HFFc6 (cell line): ENCODE data around the gene FLNC. TPM values are rescaled to one million over a fixed set of nuclear protein-coding genes. Genes with fewer than 3 reads are reported as not detected.

Source experiments
- DNase-seq: peaks from one replicate; pipeline ENCODE4 v3.0.0-alpha.2; 2018
- H3K27ac Mint-ChIP-seq: 2 replicates; pipeline ENCODE4 v1.8.0; 2020; ENCODE audit warnings: mild to moderate bottlenecking, mixed read lengths
- H3K27me3 Mint-ChIP-seq: 2 replicates; pipeline ENCODE4 v1.8.0; 2021; ENCODE audit warnings: mild to moderate bottlenecking, moderate library complexity, mixed read lengths; ENCODE audit not compliant: insufficient read depth
- H3K36me3 Mint-ChIP-seq: 2 replicates; pipeline ENCODE4 v1.8.0; 2021; ENCODE audit warnings: low read depth, mixed read lengths
- H3K4me1 Mint-ChIP-seq: 2 replicates; pipeline ENCODE4 v1.8.0; 2020; ENCODE audit warnings: low read depth, mixed read lengths
- H3K4me3 Mint-ChIP-seq: 2 replicates; pipeline ENCODE4 v1.8.0; 2020; ENCODE audit warnings: mild to moderate bottlenecking, moderate library complexity, mixed read lengths
- H3K9me3 Mint-ChIP-seq: 2 replicates; pipeline ENCODE4 v1.8.0; 2020; ENCODE audit warnings: mild to moderate bottlenecking, mixed read lengths
- total RNA-seq, 6 experiments: library from RNA; stranded (reverse); fragmentation: NEBNext Ultra II Directional; extraction: Animal tissue kit (Norgen Biotek cat#: 25700); gene quantifications; 2 replicates in 1 of 6; 3 replicates in 5 of 6; pipeline ENCODE4 v1.2.3, GENCODE V29; 2021
- TF ChIP-seq, protein P1 (sequence below): fragments of 200-600 bp; sonication (generic); IDR thresholded peaks from 2 replicates; pipeline ENCODE4 v1.5.0; 2021; ENCODE audit warnings: antibody characterized with exemption, mild to moderate bottlenecking

FLNC gene
- total RNA-seq, 6 experiments from 2014 or later, result 492 to 540 (median 512) TPM

DNA sequence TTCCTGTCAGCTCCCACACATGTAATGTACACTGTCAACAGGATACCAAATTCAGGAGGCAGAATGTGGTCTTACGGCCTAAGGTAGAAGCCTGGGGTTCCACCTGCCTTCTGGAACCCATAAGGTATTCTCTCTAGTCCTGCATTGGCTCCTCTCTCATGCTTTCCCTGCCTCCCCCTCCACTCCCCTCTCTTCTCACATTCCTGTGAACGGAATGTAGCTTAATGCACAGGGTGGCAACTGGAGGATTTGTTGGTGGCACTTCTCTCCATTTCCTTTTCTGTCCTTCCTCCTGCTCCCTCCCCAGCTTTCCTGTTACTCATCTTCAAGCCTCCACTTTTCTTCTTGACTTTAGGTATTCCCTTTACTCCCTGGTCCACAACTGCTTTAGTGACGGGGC is 11.5 kb upstream of the FLNC start:
- H3K9me3 Mint-ChIP-seq, result no peaks in the 10 kb centered on the region
- H3K27me3 Mint-ChIP-seq, result peaks cover 2% of the 10 kb centered on the region
- peaks cover 12% of the 10 kb centered on the region for H3K4me1 Mint-ChIP-seq
- DNase-seq, result no peak
- no peak overlapping the region for H3K27ac Mint-ChIP-seq
- TF ChIP-seq, protein P1, sequence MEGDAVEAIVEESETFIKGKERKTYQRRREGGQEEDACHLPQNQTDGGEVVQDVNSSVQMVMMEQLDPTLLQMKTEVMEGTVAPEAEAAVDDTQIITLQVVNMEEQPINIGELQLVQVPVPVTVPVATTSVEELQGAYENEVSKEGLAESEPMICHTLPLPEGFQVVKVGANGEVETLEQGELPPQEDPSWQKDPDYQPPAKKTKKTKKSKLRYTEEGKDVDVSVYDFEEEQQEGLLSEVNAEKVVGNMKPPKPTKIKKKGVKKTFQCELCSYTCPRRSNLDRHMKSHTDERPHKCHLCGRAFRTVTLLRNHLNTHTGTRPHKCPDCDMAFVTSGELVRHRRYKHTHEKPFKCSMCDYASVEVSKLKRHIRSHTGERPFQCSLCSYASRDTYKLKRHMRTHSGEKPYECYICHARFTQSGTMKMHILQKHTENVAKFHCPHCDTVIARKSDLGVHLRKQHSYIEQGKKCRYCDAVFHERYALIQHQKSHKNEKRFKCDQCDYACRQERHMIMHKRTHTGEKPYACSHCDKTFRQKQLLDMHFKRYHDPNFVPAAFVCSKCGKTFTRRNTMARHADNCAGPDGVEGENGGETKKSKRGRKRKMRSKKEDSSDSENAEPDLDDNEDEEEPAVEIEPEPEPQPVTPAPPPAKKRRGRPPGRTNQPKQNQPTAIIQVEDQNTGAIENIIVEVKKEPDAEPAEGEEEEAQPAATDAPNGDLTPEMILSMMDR, result no peak
- H3K36me3 Mint-ChIP-seq, result peaks cover 5% of the 10 kb centered on the region; the same call in 1 of the 2 replicates
- H3K4me3 Mint-ChIP-seq, result no peak overlapping the region

DNA sequence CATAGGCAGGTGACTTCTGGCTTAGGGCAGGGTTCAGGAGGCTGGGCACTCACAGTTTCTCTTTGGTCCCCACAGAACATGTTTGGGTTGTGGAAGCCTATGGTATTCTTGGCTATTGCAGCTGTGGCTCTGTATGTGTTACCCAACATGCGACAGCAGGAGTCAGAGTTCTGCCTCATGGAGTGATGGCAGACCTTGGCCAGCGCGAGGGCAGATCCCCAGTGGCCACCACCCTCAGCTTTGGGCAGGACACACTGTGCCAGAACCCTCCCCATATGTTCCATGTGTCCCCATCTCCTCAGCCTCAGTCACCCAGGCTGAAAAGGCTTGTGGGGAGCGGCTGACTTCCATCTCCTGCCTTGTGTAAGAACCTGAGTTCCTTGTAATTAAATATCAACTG is 8.5 kb upstream of the FLNC start:
- H3K27ac Mint-ChIP-seq, result no peak overlapping the region
- peaks cover 16% of the 10 kb centered on the region for H3K4me1 Mint-ChIP-seq
- no peak for DNase-seq
- H3K27me3 Mint-ChIP-seq, result peaks cover 3% of the 10 kb centered on the region; the same call in 1 of the 2 replicates
- H3K36me3 Mint-ChIP-seq, result no peaks in the 10 kb centered on the region
- TF ChIP-seq, protein P1, result no peak
- H3K4me3 Mint-ChIP-seq, result no peak overlapping the region
- H3K9me3 Mint-ChIP-seq, result no peaks in the 10 kb centered on the region

DNA sequence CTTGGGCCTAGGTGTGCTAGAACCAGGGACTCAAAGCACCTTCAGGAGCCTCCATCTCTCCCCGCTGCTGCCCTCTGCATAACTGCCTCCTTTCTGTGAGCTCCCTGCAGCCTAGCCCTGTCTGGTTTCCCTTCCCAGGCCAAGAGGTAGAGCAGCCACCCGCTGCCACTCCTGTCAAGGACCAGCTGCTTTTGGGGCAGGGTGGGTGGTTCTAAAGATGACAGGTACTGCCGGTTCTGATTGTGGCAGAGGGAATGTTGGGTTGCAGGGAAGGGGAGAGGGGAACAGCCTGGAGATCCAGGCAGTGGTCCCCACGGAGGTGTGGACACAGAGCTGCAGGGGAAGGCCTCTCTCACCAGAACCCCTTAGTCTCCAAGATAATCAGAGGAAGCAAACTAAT is 3.7 kb upstream of the FLNC start:
- H3K27me3 Mint-ChIP-seq, result peaks cover 8% of the 10 kb centered on the region
- peaks cover 12% of the 10 kb centered on the region for H3K36me3 Mint-ChIP-seq
- H3K4me1 Mint-ChIP-seq, result peaks cover 37% of the 10 kb centered on the region
- TF ChIP-seq, protein P1, result no peak
- DNase-seq, result no peak
- H3K9me3 Mint-ChIP-seq, result no peaks in the 10 kb centered on the region
- H3K27ac Mint-ChIP-seq, result peak overlapping the region; percentile 98
- H3K4me3 Mint-ChIP-seq, result no peak overlapping the region

DNA sequence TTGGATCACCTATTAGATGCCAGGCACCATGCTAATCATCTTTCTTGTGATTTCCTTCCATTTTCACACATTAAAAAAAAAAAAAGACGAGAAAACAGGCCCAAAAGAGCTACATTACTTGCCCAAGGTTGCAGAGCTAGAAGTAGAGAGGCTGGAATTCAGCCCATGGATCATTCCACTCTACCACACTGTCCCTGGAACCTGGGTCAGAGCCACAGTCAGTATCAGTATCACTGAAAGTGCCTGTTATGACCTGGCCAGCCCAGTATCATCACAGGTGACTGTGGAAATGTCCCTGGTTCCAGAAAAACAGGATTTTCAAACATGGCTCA is 3.3 kb upstream of the FLNC start:
- H3K4me1 Mint-ChIP-seq, result peaks cover 37% of the 10 kb centered on the region
- H3K4me3 Mint-ChIP-seq, result no peak overlapping the region; the same call in 1 of the 2 replicates
- peaks cover 14% of the 10 kb centered on the region for H3K36me3 Mint-ChIP-seq
- no peak for DNase-seq
- H3K27me3 Mint-ChIP-seq, result peaks cover 8% of the 10 kb centered on the region
- no peaks in the 10 kb centered on the region for H3K9me3 Mint-ChIP-seq
- peak overlapping the region; percentile 98 for H3K27ac Mint-ChIP-seq
- TF ChIP-seq, protein P1, result no peak

DNA sequence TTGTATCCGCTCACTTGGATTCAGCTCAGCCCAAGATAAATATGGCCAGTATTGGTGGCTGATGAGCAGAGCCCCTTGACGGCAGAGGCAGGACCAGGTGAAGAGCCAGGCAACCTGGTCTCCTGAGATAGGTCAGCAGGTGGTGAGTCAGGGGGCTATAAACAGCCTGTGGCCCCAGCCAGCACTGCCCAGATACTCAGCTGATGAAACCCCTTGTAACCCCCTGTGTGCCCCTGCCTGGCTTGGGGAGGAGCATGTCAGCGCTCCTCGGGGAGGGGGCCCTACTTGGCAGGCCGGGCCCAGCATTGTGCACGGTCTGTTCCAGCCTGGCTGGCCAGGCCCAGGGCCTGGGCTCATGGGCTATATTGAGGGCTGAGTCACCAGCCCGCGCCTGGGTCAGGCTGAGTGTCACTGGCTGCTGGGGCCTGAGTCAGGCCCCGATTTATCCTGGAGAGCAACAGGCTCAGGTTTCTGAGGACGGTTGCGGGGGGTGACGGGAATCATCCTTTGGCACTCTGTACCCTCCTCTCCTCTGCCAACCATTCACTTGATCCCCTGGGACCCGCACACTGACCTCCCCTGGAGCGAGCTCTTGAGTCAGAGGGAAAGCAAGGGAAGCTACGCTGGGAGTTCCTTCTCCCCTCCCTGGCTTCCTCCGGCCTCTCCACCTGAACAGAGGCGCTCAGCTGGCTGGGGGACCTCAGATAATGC is 2.8 kb upstream of the FLNC start:
- peak; percentile 75 for DNase-seq
- peaks cover 37% of the 10 kb centered on the region for H3K4me1 Mint-ChIP-seq
- peak overlapping the region; percentile 83 for H3K4me3 Mint-ChIP-seq
- no peaks in the 10 kb centered on the region for H3K9me3 Mint-ChIP-seq
- H3K27me3 Mint-ChIP-seq, result peaks cover 12% of the 10 kb centered on the region
- peak overlapping the region; percentile 98 for H3K27ac Mint-ChIP-seq
- H3K36me3 Mint-ChIP-seq, result peaks cover 14% of the 10 kb centered on the region
- TF ChIP-seq, protein P1, result no peak
